Measurements from ENCODE around the gene TRIM9.

TRIM9 gene

GRCh38 chr14:50932592-50933495, 162.1 kb downstream of the TRIM9 start:
- DNase-seq: no peak

- DNase-seq: no peak
Measured at GRCh38 chr14:50932156-50932555, 162.7 kb downstream of the TRIM9 start.

GRCh38 chr14:50931559-50931958, 163.3 kb downstream of the TRIM9 start:
- DNase-seq: no peak

- no peak for DNase-seq
Measured at GRCh38 chr14:50929506-50929905, 165.4 kb downstream of the TRIM9 start.

- no peak for DNase-seq
Measured at GRCh38 chr14:50928002-50928635, 166.8 kb downstream of the TRIM9 start.

- no peak for DNase-seq
Measured at GRCh38 chr14:50926851-50927386, 168.0 kb downstream of the TRIM9 start.
